GM15510 (cell line): ENCODE data around the gene FOXC2.

Experiments
- POLR2A ChIP-seq: IDR thresholded peaks from 3 replicates; pipeline ENCODE4 v1.6.1; 2011; ENCODE audit warnings: borderline replicate concordance; ENCODE audit not compliant: insufficient read length; ENCODE audit errors: extremely low read depth

The FOXC2 gene

DNA sequence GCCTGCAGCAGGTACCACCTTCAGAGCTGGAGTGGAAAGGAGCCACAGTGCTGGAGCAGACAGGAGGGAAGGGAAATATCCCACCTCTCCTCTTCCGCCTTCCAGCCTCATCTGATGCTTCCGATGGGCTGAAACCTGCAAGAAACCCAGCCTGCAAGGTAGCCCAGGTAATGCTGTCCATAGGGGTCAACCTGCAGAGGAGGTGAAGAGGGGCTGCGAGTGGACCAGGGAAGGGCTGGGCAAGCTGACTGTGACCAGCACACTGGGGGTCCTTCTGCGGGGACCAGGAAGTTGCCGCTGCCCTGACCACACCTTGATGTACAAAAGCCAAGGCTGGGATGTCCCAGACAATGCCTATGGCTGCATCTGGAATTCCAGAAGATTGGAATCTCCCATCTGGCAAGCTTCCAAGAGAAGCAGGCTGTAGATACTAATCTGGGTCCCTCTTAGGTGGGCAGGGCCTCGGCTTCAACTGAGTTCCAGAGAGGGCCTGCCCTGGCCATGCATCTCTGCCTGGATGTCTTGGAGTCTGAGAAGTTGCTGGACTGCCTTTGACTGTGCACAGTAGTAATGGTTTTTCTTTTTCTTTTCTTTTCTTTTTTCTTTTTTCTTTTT, 17.5 kb downstream of the FOXC2 start:
- no peak for TF ChIP-seq POLR2A

- TF ChIP-seq POLR2A: no peak
These were observed 18.4 kb downstream of the FOXC2 start for GRCh38 chr16:86584726-86585721.

DNA sequence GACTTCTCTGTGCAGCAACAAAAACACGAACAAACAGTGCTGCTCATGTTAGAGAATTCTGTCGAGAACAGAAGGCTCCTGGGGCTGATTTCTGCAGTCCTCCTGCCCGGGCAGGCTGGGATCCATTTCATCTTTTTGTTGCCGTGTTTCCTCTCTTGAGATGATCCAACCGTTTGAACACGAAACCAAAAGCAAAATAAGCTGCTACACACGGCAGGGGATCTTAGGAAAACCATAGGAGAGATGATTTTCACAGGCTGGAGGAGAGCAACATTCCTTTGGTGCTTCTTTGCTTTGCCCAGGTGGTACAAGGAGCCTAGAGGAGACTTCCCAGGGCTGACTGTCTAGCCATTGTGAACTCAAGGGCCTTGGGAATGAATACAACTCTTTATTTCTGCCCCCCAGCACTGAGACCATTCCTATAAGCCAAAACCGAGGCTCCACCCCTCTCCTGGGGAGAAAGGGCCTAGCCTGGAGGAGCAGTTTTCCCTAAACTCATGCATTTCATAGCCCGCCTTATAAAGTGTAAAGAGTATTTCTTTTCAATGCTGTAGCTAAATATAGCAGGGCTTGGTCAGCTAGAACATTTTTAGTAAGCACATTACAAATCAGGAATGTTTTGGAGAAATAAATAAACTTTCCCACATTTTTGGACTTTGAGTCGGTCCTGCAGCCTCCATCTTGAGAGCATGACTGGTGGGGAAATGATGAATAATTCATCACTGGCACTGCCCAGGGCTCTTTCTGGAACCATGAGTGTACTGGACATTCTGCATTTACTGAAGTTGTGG, 19.4 kb downstream of the FOXC2 start:
- no peak for TF ChIP-seq POLR2A

DNA sequence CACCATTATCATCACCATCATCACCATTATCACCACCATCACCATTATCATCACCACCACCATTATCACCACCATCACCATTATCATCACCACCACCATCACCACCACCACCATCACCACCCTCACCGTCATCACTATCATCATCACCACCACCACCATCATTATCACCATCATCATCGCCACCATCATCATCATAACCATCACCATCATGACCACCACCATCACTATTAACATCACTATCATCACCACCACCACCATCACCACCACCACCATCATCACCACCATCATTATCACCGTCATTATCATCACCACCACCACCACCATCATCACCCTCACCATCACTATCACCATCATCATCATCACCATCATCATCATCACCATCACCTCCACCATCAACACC, 20.9 kb downstream of the FOXC2 start:
- TF ChIP-seq POLR2A: no peak

GRCh38 chr16:86590501-86591144, 24.0 kb downstream of the FOXC2 start:
- no peak for TF ChIP-seq POLR2A

DNA sequence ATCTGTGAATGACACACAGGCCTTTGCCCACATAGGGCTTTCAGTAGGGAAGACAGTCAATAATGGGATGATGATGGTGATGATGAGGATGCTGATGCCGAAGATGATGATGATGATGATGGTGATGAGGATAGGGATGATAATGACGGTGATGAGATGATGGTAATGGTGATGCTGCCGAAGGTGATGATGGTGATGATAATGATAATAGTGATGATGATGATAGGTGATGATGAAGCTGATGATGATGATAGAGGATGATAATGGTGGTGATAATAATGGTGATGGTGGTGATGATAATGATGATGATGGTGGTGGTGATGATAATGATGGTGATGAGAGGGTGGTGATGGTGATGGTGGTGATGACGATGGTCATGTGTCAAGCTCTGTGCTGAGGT, 24.6 kb downstream of the FOXC2 start:
- no peak for TF ChIP-seq POLR2A

DNA sequence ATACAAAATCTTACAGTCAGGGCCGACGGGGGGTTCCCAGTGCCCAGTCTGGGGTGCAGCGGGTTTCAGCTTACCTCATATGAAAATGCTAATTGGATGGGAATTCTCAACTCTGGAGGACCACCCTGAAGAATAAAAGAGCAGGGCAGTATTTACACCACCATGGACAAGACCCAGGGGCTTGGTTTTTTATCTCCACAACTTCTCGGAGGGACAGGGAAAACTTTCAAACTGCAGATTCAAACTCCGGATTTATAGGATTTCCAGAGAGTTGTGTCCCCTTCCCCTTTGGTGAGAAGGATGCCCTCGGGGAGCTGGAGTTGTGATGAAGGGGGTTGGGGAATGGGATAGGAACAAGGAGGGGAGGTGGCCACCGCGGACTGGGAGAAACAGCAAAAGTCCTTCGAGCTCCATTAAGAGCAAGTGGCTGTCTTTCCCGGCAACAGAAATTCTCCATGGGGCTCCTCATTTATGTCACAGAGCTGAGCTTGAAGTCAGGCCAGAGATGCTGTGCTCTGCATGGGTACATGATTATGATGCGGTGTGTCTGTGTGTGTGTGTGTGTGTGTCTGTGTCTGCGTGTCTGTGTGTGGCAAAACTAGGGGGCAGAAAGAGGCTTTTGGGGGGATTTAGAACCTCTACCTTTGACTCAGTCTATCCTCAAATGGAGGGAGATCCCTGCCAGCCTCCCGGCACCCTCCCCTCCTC, 27.4 kb downstream of the FOXC2 start:
- no peak for TF ChIP-seq POLR2A

GRCh38 chr16:86594721-86595120, 28.1 kb downstream of the FOXC2 start:
- TF ChIP-seq POLR2A: no peak

GRCh38 chr16:86595983-86596605, 29.5 kb downstream of the FOXC2 start:
- TF ChIP-seq POLR2A: no peak

DNA sequence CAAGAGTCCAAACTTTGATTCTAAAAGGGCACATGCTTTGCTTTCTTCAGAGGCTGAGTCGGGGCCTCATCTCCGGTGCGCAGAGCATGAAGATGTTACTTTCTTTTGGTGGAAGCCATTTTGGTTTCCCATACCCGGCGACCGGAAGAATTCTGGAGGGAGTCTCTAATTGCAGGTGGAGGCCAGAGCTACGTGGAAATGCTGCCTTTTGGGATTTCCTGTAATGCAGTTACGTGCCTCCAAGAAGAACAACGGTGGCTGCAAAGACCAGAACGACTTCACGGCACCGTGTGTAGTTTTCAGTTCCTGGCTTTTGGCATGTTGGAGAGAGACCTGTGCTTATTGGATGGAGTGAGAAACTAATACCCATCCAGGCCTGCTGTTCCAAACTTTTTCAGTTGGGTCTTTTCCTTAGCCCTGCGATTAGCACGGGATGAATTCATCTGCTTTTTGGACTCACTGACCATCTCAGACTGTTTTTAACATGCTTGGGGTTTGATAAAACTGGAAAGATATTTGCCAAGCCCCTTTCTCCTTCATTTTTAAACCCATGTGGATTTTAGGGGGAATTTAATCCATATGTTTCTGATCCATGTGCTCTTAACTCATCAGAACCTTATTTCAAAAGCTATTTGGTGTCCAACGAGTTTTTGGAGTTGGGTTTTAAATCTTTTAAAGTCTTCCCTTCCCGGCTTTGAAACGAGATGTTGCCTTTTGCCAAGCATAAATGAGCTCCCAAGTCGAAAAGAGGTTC, 30.7 kb downstream of the FOXC2 start:
- TF ChIP-seq POLR2A: no peak

DNA sequence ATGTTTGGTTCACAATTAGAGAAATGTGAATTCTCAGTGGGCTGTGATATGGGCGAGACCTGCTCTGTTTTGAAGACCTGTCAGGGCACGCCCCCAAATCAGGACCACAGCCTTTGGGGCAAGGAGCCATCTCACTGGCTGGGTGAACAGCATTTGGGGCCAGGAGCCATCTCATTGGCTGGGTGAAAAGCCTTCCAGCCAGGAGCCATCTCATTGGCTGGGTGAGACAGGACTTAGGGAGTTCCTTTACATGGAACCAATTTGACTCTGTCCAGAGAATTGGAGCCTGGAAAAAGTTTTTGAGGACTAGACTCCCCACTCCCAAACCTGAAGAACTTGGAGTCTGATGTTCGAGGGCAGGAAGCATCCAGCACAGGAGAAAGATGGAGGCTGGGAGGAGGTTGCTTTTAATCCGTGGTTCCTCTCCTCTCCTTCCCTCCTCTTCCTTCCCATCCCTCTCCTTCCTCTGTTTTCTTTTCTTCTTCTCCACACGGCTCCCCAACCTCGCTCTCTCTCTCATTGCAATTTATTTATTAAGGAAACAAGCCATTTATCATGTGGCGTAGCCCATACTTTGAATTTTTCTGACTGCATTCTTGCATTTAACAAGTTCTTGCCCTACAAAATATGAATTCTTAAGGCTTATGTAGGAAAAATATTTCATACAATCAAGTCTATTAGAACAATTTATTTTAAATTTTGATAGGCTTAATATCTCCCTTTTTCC, 31.4 kb downstream of the FOXC2 start:
- TF ChIP-seq POLR2A: no peak
